Osteoblast (primary cell): ENCODE data around the gene VLDLR. TPM values are rescaled to one million over a fixed set of nuclear protein-coding genes. Genes with fewer than 3 reads are reported as not detected.

Source experiments
- DNase-seq: peaks from one replicate; pipeline ENCODE4 v3.0.0; 2011; ENCODE audit warnings: low spot score, mixed read lengths; ENCODE audit not compliant: insufficient read length; ENCODE audit errors: missing footprints
- H2AFZ ChIP-seq: 2 replicates; pipeline ENCODE4 v1.6.0; 2011; ENCODE audit warnings: mild to moderate bottlenecking, low read length
- H3K27ac ChIP-seq: 2 replicates; pipeline ENCODE4 v1.5.1; 2011; ENCODE audit warnings: mild to moderate bottlenecking, low read depth, low read length, moderate library complexity
- H3K27me3 ChIP-seq: 2 replicates; pipeline ENCODE4 v1.6.0; 2012; ENCODE audit warnings: mild to moderate bottlenecking, control low read depth, inconsistent platforms, low read length, moderate library complexity; ENCODE audit not compliant: insufficient read depth
- H3K36me3 ChIP-seq: 2 replicates; pipeline ENCODE4 v1.5.1; 2011; ENCODE audit warnings: mild to moderate bottlenecking, low read length, control low read depth, moderate library complexity; ENCODE audit not compliant: insufficient read depth
- H3K4me1 ChIP-seq: 2 replicates; pipeline ENCODE4 v1.5.1; 2011; ENCODE audit warnings: mild to moderate bottlenecking, low read length, control low read depth, moderate library complexity; ENCODE audit not compliant: insufficient read depth
- H3K4me2 ChIP-seq: 2 replicates; pipeline ENCODE4 v1.6.0; 2011; ENCODE audit warnings: mild to moderate bottlenecking, low read length; ENCODE audit not compliant: insufficient read depth
- H3K4me3 ChIP-seq: fragments of 200-600 bp; sonication (generic); 3 replicates; pipeline ENCODE4 v1.5.1; 2012; ENCODE audit warnings: mild to moderate bottlenecking, low read length, inconsistent platforms; ENCODE audit not compliant: insufficient read depth
- H3K79me2 ChIP-seq: 2 replicates; pipeline ENCODE4 v1.6.0; 2012; ENCODE audit warnings: mild to moderate bottlenecking, low read length, control low read depth, inconsistent platforms; ENCODE audit not compliant: insufficient read depth
- H3K9me3 ChIP-seq: 2 replicates; pipeline ENCODE4 v1.5.1; 2011; ENCODE audit warnings: low read depth, low read length, control low read depth
- H4K20me1 ChIP-seq: 2 replicates; pipeline ENCODE4 v1.6.0; 2012; ENCODE audit warnings: mild to moderate bottlenecking, low read length, control low read depth; ENCODE audit not compliant: insufficient read depth
- CTCF ChIP-seq: IDR thresholded peaks from 2 replicates; pipeline ENCODE4 v1.5.1; 2011; ENCODE audit warnings: mild to moderate bottlenecking, low read depth, low read length, moderate library complexity; ENCODE audit errors: extremely low read depth
- total RNA-seq: library from RNA; depleted of rRNA; stranded (reverse); fragments of >200 nt; gene quantifications from 2 replicates; pipeline ENCODE4 v1.2.3, GENCODE V29; 2012

VLDLR gene
- total RNA-seq, 1 donor, result 10.1 TPM

- Histone ChIP-seq H3K9me3 (no peaks in the 10 kb centered on the region), H2AFZ (no peak overlapping the region), H4K20me1 (no peaks in the 10 kb centered on the region), H3K4me1 (peaks cover 9% of the 10 kb centered on the region), H3K27me3 (peaks cover 20% of the 10 kb centered on the region), H3K4me2 (no peak overlapping the region), H3K79me2 (no peaks in the 10 kb centered on the region), H3K4me3 (no peak overlapping the region), H3K27ac (no peak overlapping the region), H3K36me3 (no peaks in the 10 kb centered on the region)
- no peak for TF ChIP-seq CTCF
- DNase-seq, result no peak
Measured at GRCh38 chr9:2618289-2618688, 3.3 kb upstream of the VLDLR start.

- H3K9me3 ChIP-seq, result no peaks in the 10 kb centered on the region
- H3K79me2 ChIP-seq, result no peaks in the 10 kb centered on the region
- peaks cover 12% of the 10 kb centered on the region for H3K4me1 ChIP-seq
- DNase-seq, result peak; percentile 95
- peak overlapping the region; percentile 83 for H3K4me2 ChIP-seq
- H3K4me3 ChIP-seq, result peak overlapping the region; percentile 71
- no peak overlapping the region for H3K27ac ChIP-seq
- no peaks in the 10 kb centered on the region for H3K36me3 ChIP-seq
- no peak for TF ChIP-seq CTCF
- no peaks in the 10 kb centered on the region for H4K20me1 ChIP-seq
- H3K27me3 ChIP-seq, result peaks cover 31% of the 10 kb centered on the region
- H2AFZ ChIP-seq, result peak overlapping the region; percentile 92
Measured at GRCh38 chr9:2620919-2621721, 467 bp upstream of the VLDLR start.

GRCh38 chr9:2622461-2623287 lies 1.1 kb downstream of the VLDLR start:
- Histone ChIP-seq H3K9me3 (no peaks in the 10 kb centered on the region), H3K27ac (no peak overlapping the region)
- no peak for DNase-seq

More at GRCh38 chr9:2622461-2623287, 1.1 kb downstream of the VLDLR start:
- Histone ChIP-seq H3K4me1 (peaks cover 12% of the 10 kb centered on the region), H3K79me2 (no peaks in the 10 kb centered on the region), H3K4me3 (peak overlapping the region; percentile 71), H4K20me1 (no peaks in the 10 kb centered on the region), H3K27me3 (peaks cover 31% of the 10 kb centered on the region), H3K4me2 (peak overlapping the region; percentile 69), H3K36me3 (no peaks in the 10 kb centered on the region), H2AFZ (peak overlapping the region; percentile 83)
- no peak for TF ChIP-seq CTCF
